ENCODE results near the gene DCTN2.
"Not testable (repeated sequence)": the region's sequence is repeated elsewhere in the genome, so short reads cannot be mapped to it uniquely, and the experiment has no call there.

Gene DCTN2

DNA sequence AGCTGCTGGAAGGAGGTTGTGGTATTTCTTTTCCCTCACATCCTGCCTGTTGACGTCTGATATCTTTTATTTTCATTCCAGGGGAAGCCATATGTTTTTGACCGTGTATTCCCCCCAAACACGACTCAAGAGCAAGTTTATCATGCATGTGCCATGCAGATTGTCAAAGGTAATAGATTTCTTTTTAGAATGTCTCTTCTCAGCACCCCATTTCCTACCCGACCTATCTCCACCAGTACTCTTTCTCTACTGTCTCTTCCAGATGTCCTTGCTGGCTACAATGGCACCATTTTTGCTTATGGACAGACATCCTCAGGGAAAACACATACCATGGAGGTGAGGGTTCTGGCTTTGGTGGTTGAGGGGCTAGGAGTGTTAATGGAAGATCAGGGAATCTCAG lies 16.4 kb upstream of the DCTN2 start:
- no peak overlapping the region for H3K4me3 ChIP-seq (ENCODE audit: low read length)
- TF ChIP-seq, protein P1, sequence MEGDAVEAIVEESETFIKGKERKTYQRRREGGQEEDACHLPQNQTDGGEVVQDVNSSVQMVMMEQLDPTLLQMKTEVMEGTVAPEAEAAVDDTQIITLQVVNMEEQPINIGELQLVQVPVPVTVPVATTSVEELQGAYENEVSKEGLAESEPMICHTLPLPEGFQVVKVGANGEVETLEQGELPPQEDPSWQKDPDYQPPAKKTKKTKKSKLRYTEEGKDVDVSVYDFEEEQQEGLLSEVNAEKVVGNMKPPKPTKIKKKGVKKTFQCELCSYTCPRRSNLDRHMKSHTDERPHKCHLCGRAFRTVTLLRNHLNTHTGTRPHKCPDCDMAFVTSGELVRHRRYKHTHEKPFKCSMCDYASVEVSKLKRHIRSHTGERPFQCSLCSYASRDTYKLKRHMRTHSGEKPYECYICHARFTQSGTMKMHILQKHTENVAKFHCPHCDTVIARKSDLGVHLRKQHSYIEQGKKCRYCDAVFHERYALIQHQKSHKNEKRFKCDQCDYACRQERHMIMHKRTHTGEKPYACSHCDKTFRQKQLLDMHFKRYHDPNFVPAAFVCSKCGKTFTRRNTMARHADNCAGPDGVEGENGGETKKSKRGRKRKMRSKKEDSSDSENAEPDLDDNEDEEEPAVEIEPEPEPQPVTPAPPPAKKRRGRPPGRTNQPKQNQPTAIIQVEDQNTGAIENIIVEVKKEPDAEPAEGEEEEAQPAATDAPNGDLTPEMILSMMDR (conservative IDR thresholded peaks at IDR 0.05; ENCODE audit: low read depth, low read length): no peak
- DNase-seq (ENCODE audit: low read depth): no peak

DNA sequence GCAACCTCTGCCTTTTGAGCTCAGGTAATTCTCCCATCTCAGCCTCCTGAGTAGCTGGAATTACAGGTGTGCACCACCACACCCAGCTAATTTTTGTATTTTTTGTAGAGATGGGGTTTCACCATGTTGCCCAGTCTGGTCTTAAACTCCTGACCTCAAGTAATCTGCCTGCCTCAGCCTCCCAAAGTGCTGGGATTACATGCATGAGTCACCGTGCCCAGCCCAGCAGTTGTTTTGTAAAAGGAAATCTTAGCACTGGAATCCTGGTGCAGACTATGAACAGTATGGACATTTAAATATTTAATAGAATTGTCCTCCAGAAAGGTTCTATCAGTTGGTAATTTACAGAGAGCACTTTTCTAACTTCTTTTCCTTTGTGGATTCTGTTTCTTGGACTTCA lies 14.1 kb upstream of the DCTN2 start:
- DNase-seq (ENCODE audit: low read depth); H3K4me3 ChIP-seq (ENCODE audit: low read length): not testable (repeated sequence)

DNA sequence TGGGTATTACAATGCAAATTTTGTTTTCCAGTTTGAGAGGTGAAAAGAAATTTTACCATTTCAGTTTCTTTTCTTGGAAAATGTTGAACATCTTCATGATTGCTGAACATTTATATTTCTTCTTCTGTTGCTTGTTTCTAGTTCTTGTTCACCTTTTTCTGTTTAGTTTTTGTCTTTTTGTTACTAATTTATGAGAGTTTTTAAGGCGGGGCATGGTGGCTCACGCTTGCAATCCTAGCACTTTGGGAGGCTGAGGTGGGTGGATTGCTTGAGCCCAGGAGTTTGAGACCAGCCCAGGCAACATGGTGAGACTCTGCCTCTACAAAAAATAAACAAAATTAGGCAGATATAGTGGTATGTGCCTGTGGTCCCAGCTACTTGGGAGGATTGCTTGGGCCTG lies 13.5 kb upstream of the DCTN2 start:
- no peak overlapping the region for H3K4me3 ChIP-seq (ENCODE audit: low read length)
- TF ChIP-seq, protein P1 (conservative IDR thresholded peaks at IDR 0.05; ENCODE audit: low read depth, low read length): no peak
- no peak for DNase-seq (ENCODE audit: low read depth)

DNA sequence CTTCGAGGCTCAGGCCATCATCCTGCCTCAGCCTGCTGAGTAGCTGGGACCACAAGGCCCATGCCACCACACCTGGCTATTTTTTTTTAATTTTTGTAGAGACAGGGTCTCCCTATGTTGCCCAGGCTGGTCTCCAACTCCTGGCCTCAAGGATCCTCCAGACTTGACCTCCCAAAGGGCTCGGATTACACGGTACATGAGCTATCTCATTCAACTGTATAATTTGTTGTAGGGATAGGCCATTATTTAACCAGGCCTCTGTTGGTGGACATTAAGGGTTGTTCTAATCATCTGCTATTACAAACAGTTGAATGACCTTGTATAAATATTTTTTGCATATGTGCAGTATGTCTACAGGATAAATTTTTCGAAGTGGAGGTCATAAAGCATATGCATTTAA lies 11.9 kb upstream of the DCTN2 start:
- H3K4me3 ChIP-seq (ENCODE audit: low read length): no peak overlapping the region
- TF ChIP-seq, protein P1 (conservative IDR thresholded peaks at IDR 0.05; ENCODE audit: low read depth, low read length): no peak
- DNase-seq (ENCODE audit: low read depth): no peak

DNA sequence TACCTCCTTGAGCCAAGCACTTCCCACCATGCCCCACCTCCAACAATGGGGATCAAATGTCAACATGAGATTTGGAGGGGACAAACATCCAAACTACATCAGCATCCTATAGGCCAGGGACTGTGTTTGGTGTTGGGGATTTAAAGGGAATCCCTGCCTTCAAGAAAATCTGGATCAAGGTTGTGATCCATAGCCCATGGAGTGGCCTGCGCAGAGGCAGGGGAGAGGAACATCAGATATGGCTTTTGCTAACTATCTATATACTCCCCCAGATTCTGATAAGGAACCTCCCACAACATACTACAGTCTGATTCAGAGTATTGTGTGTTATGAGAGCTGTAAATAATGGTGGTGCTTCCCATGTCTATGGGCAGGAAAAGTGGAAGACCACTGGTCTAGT lies 7.9 kb upstream of the DCTN2 start:
- TF ChIP-seq, protein P1 (conservative IDR thresholded peaks at IDR 0.05; ENCODE audit: low read depth, low read length): no peak
- no peak overlapping the region for H3K4me3 ChIP-seq (ENCODE audit: low read length)
- no peak for DNase-seq (ENCODE audit: low read depth)

DNA sequence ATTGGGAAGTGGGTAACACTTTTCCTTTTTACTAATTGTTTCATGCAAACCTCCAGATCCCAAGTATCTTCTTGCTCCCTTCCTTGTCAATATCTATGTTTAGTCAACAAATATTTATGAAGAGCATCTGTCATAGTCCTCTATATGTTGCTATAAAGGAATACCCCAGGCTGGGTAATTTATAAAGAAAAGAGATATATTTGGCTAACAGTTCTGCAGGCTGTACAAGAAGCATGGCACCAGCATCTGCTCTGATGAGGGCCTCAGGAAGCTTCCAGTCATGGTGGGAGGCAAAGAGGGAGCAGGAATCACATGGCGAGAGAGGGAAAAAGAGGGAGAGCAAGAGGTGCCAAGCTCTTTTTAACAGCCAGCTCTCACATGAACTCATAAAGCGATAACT lies 7.5 kb upstream of the DCTN2 start:
- H3K4me3 ChIP-seq (ENCODE audit: low read length): no peak overlapping the region
- TF ChIP-seq, protein P1 (conservative IDR thresholded peaks at IDR 0.05; ENCODE audit: low read depth, low read length): no peak
- no peak for DNase-seq (ENCODE audit: low read depth)

DNA sequence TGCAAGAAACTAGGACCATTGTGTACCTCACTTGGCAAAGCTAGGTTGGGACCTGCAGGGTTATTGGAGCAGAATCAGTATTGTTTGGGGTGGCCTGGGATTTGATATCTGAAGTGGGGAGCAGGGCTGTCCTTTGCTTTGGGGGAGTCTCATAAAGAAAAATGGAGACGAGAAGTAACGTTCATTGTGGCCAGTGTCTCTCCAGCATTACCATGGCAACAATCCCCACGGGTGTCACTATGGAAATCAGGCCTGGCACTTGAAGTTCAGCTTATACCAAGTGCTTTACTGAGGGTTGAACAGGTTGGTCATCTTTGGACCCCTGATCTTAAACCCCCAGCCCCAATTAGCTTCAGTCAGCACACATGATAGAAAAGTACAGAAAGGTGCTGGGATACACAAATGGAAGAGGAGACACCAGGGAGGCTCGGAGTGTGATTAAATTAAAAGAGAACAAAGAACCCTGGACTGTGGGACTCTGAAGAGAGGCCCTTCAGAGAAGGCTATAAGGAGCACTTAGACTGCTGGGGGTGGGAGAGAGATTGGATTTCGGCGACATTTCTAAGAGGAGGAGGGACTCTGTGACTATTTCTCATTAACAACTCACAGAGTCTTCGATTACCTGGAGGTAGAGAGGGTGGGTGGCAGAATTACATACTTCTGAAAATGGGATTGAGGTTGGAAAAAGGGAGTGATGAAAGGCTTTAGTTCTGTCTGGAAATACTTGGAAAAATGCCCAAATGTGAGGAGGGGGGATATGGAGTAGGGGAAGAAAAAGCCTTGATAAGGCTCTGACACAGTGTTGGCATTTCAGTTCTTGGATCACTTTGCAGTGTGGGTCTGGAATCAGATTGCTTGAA lies 6.6 kb upstream of the DCTN2 start:
- no peak for DNase-seq (ENCODE audit: low read depth)
- no peak overlapping the region for H3K4me3 ChIP-seq (ENCODE audit: low read length)
- TF ChIP-seq, protein P1 (conservative IDR thresholded peaks at IDR 0.05; ENCODE audit: low read depth, low read length): no peak

All from retinal pigment epithelial cell (primary cell).